ENCODE measurements around the gene FAM107B.

DNA sequence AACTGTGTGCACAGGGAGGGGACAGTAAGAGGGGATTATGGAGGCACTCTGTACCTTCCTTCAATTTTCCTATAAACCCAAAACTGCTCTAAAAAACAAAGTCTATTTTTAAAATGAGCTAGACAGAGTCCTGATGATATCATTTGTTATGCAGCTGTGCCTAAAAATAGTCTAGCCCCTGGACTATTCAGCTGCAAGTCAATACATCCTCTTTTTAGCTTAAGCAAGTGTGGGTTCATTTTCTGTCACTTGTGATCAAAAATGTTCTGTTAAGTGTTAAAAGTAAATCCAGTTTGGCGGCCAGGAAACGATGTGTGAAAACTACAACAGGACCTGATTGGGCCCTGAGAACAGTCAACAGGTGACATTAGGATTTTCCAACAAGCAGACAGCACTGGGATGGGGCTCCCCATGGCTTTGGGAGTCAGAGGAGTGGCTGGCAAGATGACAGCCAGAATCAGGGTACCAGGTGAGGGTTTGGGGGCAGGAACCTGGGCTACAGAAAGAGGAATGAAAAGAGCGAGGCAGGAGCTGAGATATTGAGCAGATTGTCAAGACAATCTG is 33.9 kb downstream of the FAM107B start:
- no peak for TF ChIP-seq GLIS3 (CRISPR knock-in tag; IDR thresholded peaks at IDR 0.05)
- TF ChIP-seq ZFP30 (CRISPR knock-in tag; IDR thresholded peaks at IDR 0.05): no peak
- TF ChIP-seq ZFP3 (CRISPR knock-in tag; IDR thresholded peaks at IDR 0.05): no peak
- TF ChIP-seq TCF4 (CRISPR knock-in tag; IDR thresholded peaks at IDR 0.05; ENCODE audit: borderline replicate concordance): no peak
- no peak for TF ChIP-seq TOX (CRISPR knock-in tag; IDR thresholded peaks at IDR 0.05; ENCODE audit: borderline replicate concordance)
- no peak for TF ChIP-seq PPARA (CRISPR knock-in tag; IDR thresholded peaks at IDR 0.05; ENCODE audit: borderline replicate concordance)
- TF ChIP-seq, protein P1, sequence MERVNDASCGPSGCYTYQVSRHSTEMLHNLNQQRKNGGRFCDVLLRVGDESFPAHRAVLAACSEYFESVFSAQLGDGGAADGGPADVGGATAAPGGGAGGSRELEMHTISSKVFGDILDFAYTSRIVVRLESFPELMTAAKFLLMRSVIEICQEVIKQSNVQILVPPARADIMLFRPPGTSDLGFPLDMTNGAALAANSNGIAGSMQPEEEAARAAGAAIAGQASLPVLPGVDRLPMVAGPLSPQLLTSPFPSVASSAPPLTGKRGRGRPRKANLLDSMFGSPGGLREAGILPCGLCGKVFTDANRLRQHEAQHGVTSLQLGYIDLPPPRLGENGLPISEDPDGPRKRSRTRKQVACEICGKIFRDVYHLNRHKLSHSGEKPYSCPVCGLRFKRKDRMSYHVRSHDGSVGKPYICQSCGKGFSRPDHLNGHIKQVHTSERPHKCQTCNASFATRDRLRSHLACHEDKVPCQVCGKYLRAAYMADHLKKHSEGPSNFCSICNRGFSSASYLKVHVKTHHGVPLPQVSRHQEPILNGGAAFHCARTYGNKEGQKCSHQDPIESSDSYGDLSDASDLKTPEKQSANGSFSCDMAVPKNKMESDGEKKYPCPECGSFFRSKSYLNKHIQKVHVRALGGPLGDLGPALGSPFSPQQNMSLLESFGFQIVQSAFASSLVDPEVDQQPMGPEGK (CRISPR knock-in tag; IDR thresholded peaks at IDR 0.05; ENCODE audit: borderline replicate concordance): no peak
- TF ChIP-seq, protein P2, sequence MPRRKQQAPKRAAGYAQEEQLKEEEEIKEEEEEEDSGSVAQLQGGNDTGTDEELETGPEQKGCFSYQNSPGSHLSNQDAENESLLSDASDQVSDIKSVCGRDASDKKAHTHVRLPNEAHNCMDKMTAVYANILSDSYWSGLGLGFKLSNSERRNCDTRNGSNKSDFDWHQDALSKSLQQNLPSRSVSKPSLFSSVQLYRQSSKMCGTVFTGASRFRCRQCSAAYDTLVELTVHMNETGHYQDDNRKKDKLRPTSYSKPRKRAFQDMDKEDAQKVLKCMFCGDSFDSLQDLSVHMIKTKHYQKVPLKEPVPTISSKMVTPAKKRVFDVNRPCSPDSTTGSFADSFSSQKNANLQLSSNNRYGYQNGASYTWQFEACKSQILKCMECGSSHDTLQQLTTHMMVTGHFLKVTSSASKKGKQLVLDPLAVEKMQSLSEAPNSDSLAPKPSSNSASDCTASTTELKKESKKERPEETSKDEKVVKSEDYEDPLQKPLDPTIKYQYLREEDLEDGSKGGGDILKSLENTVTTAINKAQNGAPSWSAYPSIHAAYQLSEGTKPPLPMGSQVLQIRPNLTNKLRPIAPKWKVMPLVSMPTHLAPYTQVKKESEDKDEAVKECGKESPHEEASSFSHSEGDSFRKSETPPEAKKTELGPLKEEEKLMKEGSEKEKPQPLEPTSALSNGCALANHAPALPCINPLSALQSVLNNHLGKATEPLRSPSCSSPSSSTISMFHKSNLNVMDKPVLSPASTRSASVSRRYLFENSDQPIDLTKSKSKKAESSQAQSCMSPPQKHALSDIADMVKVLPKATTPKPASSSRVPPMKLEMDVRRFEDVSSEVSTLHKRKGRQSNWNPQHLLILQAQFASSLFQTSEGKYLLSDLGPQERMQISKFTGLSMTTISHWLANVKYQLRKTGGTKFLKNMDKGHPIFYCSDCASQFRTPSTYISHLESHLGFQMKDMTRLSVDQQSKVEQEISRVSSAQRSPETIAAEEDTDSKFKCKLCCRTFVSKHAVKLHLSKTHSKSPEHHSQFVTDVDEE (CRISPR knock-in tag; IDR thresholded peaks at IDR 0.05): no peak
- TF ChIP-seq, protein P3, sequence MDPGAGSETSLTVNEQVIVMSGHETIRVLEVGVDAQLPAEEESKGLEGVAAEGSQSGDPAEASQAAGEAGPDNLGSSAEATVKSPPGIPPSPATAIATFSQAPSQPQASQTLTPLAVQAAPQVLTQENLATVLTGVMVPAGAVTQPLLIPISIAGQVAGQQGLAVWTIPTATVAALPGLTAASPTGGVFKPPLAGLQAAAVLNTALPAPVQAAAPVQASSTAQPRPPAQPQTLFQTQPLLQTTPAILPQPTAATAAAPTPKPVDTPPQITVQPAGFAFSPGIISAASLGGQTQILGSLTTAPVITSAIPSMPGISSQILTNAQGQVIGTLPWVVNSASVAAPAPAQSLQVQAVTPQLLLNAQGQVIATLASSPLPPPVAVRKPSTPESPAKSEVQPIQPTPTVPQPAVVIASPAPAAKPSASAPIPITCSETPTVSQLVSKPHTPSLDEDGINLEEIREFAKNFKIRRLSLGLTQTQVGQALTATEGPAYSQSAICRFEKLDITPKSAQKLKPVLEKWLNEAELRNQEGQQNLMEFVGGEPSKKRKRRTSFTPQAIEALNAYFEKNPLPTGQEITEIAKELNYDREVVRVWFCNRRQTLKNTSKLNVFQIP (CRISPR knock-in tag; IDR thresholded peaks at IDR 0.05; ENCODE audit: borderline replicate concordance, low read depth): no peak

All from SK-N-SH treated with all-trans-retinoic acid at 6 μM for 48 hours (cell line).